Measurements from ENCODE around the gene DUSP11.

The DUSP11 gene

DNA sequence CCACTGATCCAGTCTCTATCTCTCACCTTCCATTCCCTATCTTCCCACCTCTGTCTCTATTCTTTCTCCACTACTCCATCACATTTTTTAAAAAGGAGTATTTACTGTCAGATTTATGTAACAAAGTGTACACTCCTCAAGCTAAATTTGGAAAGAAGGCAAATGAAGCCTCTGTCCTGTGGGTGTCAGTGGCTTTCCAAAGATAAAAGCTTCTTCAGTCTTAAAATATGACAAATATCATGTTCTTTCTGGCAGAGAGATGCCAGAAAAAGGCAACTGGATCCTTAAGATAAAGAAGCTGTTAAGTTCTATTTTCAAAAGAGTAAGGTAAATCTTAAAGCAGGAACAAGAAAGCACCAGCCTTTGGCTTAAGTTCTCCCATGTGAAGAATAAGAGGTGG, 7.1 kb downstream of the DUSP11 start:
- TF ChIP-seq EZH2phosphoT487 (IDR thresholded peaks at IDR 0.05; ENCODE audit: borderline replicate concordance, low read length), result no peak
- TF ChIP-seq, protein P1, sequence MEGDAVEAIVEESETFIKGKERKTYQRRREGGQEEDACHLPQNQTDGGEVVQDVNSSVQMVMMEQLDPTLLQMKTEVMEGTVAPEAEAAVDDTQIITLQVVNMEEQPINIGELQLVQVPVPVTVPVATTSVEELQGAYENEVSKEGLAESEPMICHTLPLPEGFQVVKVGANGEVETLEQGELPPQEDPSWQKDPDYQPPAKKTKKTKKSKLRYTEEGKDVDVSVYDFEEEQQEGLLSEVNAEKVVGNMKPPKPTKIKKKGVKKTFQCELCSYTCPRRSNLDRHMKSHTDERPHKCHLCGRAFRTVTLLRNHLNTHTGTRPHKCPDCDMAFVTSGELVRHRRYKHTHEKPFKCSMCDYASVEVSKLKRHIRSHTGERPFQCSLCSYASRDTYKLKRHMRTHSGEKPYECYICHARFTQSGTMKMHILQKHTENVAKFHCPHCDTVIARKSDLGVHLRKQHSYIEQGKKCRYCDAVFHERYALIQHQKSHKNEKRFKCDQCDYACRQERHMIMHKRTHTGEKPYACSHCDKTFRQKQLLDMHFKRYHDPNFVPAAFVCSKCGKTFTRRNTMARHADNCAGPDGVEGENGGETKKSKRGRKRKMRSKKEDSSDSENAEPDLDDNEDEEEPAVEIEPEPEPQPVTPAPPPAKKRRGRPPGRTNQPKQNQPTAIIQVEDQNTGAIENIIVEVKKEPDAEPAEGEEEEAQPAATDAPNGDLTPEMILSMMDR (IDR thresholded peaks at IDR 0.05; ENCODE audit: low read depth, low read length, poor library complexity, severe bottlenecking), result no peak
- H3K36me3 ChIP-seq (ENCODE audit: control insufficient read depth, low read length), result peaks cover 60% of the 10 kb centered on the region

DNA sequence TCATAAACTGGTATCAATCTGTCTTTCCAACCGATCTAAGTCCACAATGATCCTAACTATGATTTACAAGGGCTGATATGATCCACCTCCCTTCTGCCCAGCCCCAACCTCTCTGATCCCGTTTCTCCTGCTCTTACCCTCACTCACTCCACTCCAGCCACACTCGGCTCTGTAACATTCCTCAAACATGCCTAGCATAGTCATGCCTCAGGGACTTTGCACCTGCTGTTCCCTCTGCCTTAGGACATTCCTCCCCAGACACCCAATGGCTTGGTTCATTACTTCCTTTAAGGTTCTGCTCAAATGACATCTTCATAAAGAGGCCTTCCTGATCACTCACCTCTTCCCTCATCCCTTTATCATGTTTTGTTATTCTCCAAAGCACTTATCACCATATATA, 9.2 kb downstream of the DUSP11 start:
- H3K9me3 ChIP-seq (ENCODE audit: control insufficient read depth, insufficient read depth, low read length), result no peaks in the 10 kb centered on the region
- H3K27me3 ChIP-seq (ENCODE audit: control insufficient read depth, low read length), result no peaks in the 10 kb centered on the region
- H3K9me2 ChIP-seq (replicated peaks; ENCODE audit: control insufficient read depth, low read length), result no peaks in the 10 kb centered on the region
- H3K36me3 ChIP-seq (ENCODE audit: control insufficient read depth, low read length), result peaks cover 61% of the 10 kb centered on the region
- TF ChIP-seq, protein P1 (IDR thresholded peaks at IDR 0.05; ENCODE audit: low read depth, low read length, poor library complexity, severe bottlenecking), result no peak
- TF ChIP-seq EZH2phosphoT487 (IDR thresholded peaks at IDR 0.05; ENCODE audit: borderline replicate concordance, low read length), result no peak
- no peaks in the 10 kb centered on the region for H3F3A ChIP-seq (ENCODE audit: control insufficient read depth, insufficient read depth)
- H3K4me1 ChIP-seq (ENCODE audit: control insufficient read depth, low read length), result no peaks in the 10 kb centered on the region
- no peak overlapping the region for H3K4me2 ChIP-seq (ENCODE audit: low read length)
- no peak overlapping the region for H3K4me3 ChIP-seq (ENCODE audit: low read length)
- no peaks in the 10 kb centered on the region for H3K79me2 ChIP-seq (ENCODE audit: control insufficient read depth, low read length)
- H3K27ac ChIP-seq (ENCODE audit: low read depth, low read length), result no peak overlapping the region
- no peaks in the 10 kb centered on the region for H4K20me1 ChIP-seq (ENCODE audit: control insufficient read depth, insufficient read depth, low read depth, low read length)

More for the DNA sequence above, 7.1 kb downstream of the DUSP11 start:
- H3K4me2 ChIP-seq (ENCODE audit: low read length), result no peak overlapping the region
- no peaks in the 10 kb centered on the region for H4K20me1 ChIP-seq (ENCODE audit: control insufficient read depth, insufficient read depth, low read depth, low read length)
- H3K4me3 ChIP-seq (ENCODE audit: low read length), result no peak overlapping the region
- H3K9me2 ChIP-seq (replicated peaks; ENCODE audit: control insufficient read depth, low read length), result no peaks in the 10 kb centered on the region
- no peak overlapping the region for H3K27ac ChIP-seq (ENCODE audit: low read depth, low read length)
- H3K9me3 ChIP-seq (ENCODE audit: control insufficient read depth, insufficient read depth, low read length), result no peaks in the 10 kb centered on the region
- H3F3A ChIP-seq (ENCODE audit: control insufficient read depth, insufficient read depth), result no peaks in the 10 kb centered on the region
- peaks cover 14% of the 10 kb centered on the region for H3K79me2 ChIP-seq (ENCODE audit: control insufficient read depth, low read length)
- no peaks in the 10 kb centered on the region for H3K27me3 ChIP-seq (ENCODE audit: control insufficient read depth, low read length)
- 0 out of 2 replicates have a peak, but pooled peaks cover 3% of the 10 kb centered on the region for H3K4me1 ChIP-seq (ENCODE audit: control insufficient read depth, low read length)

DNA sequence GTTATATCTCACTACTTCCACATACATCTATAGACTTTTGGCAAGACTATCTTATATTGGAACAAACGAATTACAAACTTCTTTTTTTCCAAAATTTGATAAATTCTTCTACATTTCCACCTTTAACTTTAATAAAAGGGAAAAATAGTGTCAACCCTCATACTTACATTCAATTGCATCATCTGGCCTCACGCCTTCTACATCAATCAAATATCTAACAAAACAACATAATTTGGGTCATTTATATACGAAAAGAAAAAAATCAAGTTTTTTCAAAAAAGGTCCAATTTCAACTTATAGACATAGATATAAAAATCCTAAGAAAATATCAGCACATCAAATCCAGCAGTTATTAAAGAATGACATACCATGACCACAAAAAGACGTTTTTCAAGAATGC, 12.9 kb downstream of the DUSP11 start:
- Histone ChIP-seq H3K9me2 (replicated peaks; ENCODE audit: control insufficient read depth, low read length) (no peaks in the 10 kb centered on the region), H4K20me1 (ENCODE audit: control insufficient read depth, insufficient read depth, low read depth, low read length) (no peaks in the 10 kb centered on the region), H3K4me2 (ENCODE audit: low read length) (no peak overlapping the region), H3F3A (ENCODE audit: control insufficient read depth, insufficient read depth) (no peaks in the 10 kb centered on the region), H3K4me1 (ENCODE audit: control insufficient read depth, low read length) (no peaks in the 10 kb centered on the region), H3K27me3 (ENCODE audit: control insufficient read depth, low read length) (no peaks in the 10 kb centered on the region), H3K9me3 (ENCODE audit: control insufficient read depth, insufficient read depth, low read length) (no peaks in the 10 kb centered on the region), H3K36me3 (ENCODE audit: control insufficient read depth, low read length) (peaks cover 56% of the 10 kb centered on the region), H3K79me2 (ENCODE audit: control insufficient read depth, low read length) (no peaks in the 10 kb centered on the region), H3K27ac (ENCODE audit: low read depth, low read length) (no peak overlapping the region), H3K4me3 (ENCODE audit: low read length) (no peak overlapping the region)
- TF ChIP-seq, protein P1 (IDR thresholded peaks at IDR 0.05; ENCODE audit: low read depth, low read length, poor library complexity, severe bottlenecking), result no peak
- TF ChIP-seq EZH2phosphoT487 (IDR thresholded peaks at IDR 0.05; ENCODE audit: borderline replicate concordance, low read length), result no peak

All from DOHH2 (cell line).